Neural cell (in vitro differentiated cells): ENCODE measurements around the gene CABS1. TPM values are rescaled to one million over a fixed set of nuclear protein-coding genes. Genes with fewer than 3 reads are reported as not detected.

Source experiments
- H2AFZ ChIP-seq: fragments of 200-600, 300-800 bp; sonication (generic), shearing (Covaris generic); 2 replicates; pipeline ENCODE4 v1.6.0; 2014; ENCODE audit warnings: low read depth, mild to moderate bottlenecking, antibody characterized with exemption, low read length, moderate library complexity
- H3F3A ChIP-seq: fragments of 200-600 bp; shearing (Covaris generic); 2 replicates; pipeline ENCODE4 v1.6.1; 2016; ENCODE audit warnings: mild to moderate bottlenecking, moderate library complexity, mixed read lengths, antibody characterized with exemption, low read length; ENCODE audit not compliant: insufficient read depth, poor library complexity, severe bottlenecking
- H3K27ac ChIP-seq: fragments of 200-600, 300-800 bp; sonication (generic), shearing (Covaris generic); 2 replicates; pipeline ENCODE4 v1.5.1; 2014; ENCODE audit warnings: mild to moderate bottlenecking, low read length, moderate library complexity
- H3K27me3 ChIP-seq: fragments of 300-800, 200-600 bp; sonication (generic), shearing (Covaris generic); 2 replicates; pipeline ENCODE4 v1.6.0; 2014; ENCODE audit warnings: mild to moderate bottlenecking, low read depth, low read length, moderate library complexity; ENCODE audit not compliant: insufficient read depth
- H3K36me3 ChIP-seq: fragments of 300-800, 200-600 bp; sonication (generic), shearing (Covaris generic); 2 replicates; pipeline ENCODE4 v1.5.1; 2014; ENCODE audit warnings: mild to moderate bottlenecking, antibody characterized with exemption, low read length, moderate library complexity; ENCODE audit not compliant: insufficient read depth
- H3K4me2 ChIP-seq: fragments of 300-800, 200-600 bp; sonication (generic), shearing (Covaris generic); 2 replicates; pipeline ENCODE4 v1.6.0; 2014; ENCODE audit warnings: mild to moderate bottlenecking, low read length
- H3K4me3 ChIP-seq: fragments of 300-800, 200-600 bp; sonication (generic), shearing (Covaris generic); 2 replicates; pipeline ENCODE4 v1.5.1; 2014; ENCODE audit warnings: mild to moderate bottlenecking, low read length, moderate library complexity
- H3K79me2 ChIP-seq: fragments of 200-600 bp; shearing (Covaris generic); replicated peaks from 2 replicates; pipeline ENCODE4 v1.6.0; 2014; ENCODE audit warnings: mild to moderate bottlenecking, low read length, moderate library complexity; ENCODE audit not compliant: insufficient read depth
- H3K9ac ChIP-seq: fragments of 300-800, 200-600 bp; sonication (generic), shearing (Covaris generic); 2 replicates; pipeline ENCODE4 v1.6.1; 2016; ENCODE audit warnings: mild to moderate bottlenecking, low read length, mixed read lengths
- H3K9me2 ChIP-seq: fragments of 200-600 bp; shearing (Covaris generic); 2 replicates; pipeline ENCODE4 v1.6.1; 2016; ENCODE audit warnings: mild to moderate bottlenecking, low read length, mixed read lengths; ENCODE audit not compliant: insufficient read depth
- H3K9me3 ChIP-seq: fragments of 200-600, 300-800 bp; sonication (generic), shearing (Covaris generic); 2 replicates; pipeline ENCODE4 v1.6.1; 2016; ENCODE audit warnings: mild to moderate bottlenecking, mixed run types, low read length, moderate library complexity, mixed read lengths
- H4K20me1 ChIP-seq: fragments of 200-600 bp; shearing (Covaris generic); 2 replicates; pipeline ENCODE4 v1.6.1; 2016; ENCODE audit warnings: mild to moderate bottlenecking, mixed run types; ENCODE audit not compliant: insufficient read depth
- EZH2 ChIP-seq: fragments of 200-600, 300-800 bp; shearing (Covaris generic), sonication (generic); IDR thresholded peaks from 2 replicates; pipeline ENCODE4 v1.6.1; 2014; ENCODE audit warnings: antibody characterized with exemption, low read length, borderline replicate concordance, mild to moderate bottlenecking; ENCODE audit not compliant: insufficient read depth, poor library complexity, severe bottlenecking
- POLR2AphosphoS5 ChIP-seq: IDR thresholded peaks from 2 replicates; pipeline ENCODE4 v1.6.1; 2012
- RAD21 ChIP-seq: fragments of 450-650 bp; conservative IDR thresholded peaks from 2 replicates; pipeline ENCODE4 v1.6.1; 2014; ENCODE audit warnings: antibody characterized with exemption, mild to moderate bottlenecking, moderate library complexity
- REST ChIP-seq: IDR thresholded peaks from 2 replicates; pipeline ENCODE4 v1.6.1; 2012; ENCODE audit warnings: borderline replicate concordance
- SMC3 ChIP-seq: fragments of 450-650 bp; conservative IDR thresholded peaks from 2 replicates; pipeline ENCODE4 v1.6.1; 2014; ENCODE audit warnings: antibody characterized with exemption, mild to moderate bottlenecking, moderate library complexity; ENCODE audit not compliant: poor library complexity
- polyA plus RNA-seq: library from polyadenylated mRNA; depleted of rRNA; stranded (reverse); fragments of >200 nt; gene quantifications from 2 replicates; pipeline ENCODE4 v1.2.3, GENCODE V29; 2014

The CABS1 gene
- polyA plus RNA-seq, 1 donor from 2014 or later, result not detected

DNA sequence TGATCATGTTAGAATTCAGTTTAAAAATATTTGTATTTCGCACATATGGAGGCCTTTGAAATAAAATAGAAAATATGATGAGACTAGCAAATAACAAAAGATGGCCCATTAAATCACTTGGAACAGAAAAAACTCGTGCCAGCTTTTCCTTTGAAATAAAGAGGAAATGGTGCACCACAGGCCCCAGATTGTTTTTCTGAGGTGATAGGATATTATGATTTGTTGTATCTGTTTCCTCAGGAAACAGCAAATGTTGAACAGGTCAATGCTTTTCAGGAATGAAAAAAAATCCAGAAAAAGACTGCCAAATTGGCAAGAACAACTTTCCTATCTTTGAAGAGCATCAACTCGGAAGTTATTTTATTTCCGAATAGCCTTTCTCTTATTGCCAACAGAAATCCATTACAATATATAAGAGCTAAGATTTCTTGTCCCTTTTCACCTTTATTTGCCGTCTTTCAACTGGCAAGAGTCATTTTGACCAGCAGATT, 48.0 kb downstream of the CABS1 start, which contains the start of gene SMR3B:
Gene SMR3B, plus strand, starts transcription at position 441 of the 491 bp plus-strand sequence. CDS start 1,380 bp downstream, outside the sequence.
- Histone ChIP-seq H2AFZ (no peak within 1 kb of the TSS), H3K9ac (no peak within 1 kb of the TSS), H3F3A (no peaks in the 10 kb centered on the region), H3K4me2 (no peak within 1 kb of the TSS), H3K27me3 (no peaks in the 10 kb centered on the region), H3K9me3 (no peaks in the 10 kb centered on the region), H4K20me1 (no peaks in the 10 kb centered on the region), H3K79me2 (no peaks in the 10 kb centered on the region), H3K9me2 (no peaks in the 10 kb centered on the region), H3K36me3 (no peaks in the 10 kb centered on the region), H3K4me3 (no peak within 1 kb of the TSS), H3K27ac (no peak within 1 kb of the TSS)
- no peak for TF ChIP-seq EZH2
- no peak for TF ChIP-seq RAD21
- TF ChIP-seq REST, result no peak
- TF ChIP-seq SMC3, result no peak
- no peak for TF ChIP-seq POLR2AphosphoS5

Other genes with a start within 250 kb of the CABS1 start
- gene PRR27, start 180.7 kb upstream of the CABS1 start, polyA plus RNA-seq, result not detected in 2 replicates
- not detected in 2 replicates for gene ODAM, start 139.3 kb upstream of the CABS1 start, polyA plus RNA-seq
- not detected in 2 replicates for gene FDCSP, start 108.9 kb upstream of the CABS1 start, polyA plus RNA-seq
- gene CSN3, start 92.4 kb upstream of the CABS1 start, polyA plus RNA-seq, result not detected in 2 replicates
- gene SMR3A, start 25.8 kb downstream of the CABS1 start, polyA plus RNA-seq, result not detected in 2 replicates
- gene SMR3B, start 48.1 kb downstream of the CABS1 start, polyA plus RNA-seq, result not detected in 2 replicates
- not detected in 2 replicates for gene OPRPN, start 63.0 kb downstream of the CABS1 start, polyA plus RNA-seq
- gene MUC7, start 137.2 kb downstream of the CABS1 start, polyA plus RNA-seq, result not detected in 2 replicates
- gene AMTN, start 183.6 kb downstream of the CABS1 start, polyA plus RNA-seq, result not detected in 2 replicates